Ishikawa (cell line): ENCODE measurements around the gene CD164.

Source experiments
- EP300 ChIP-seq: IDR thresholded peaks from 2 replicates; pipeline ENCODE4 v1.6.1; 2012; ENCODE audit warnings: borderline replicate concordance
- MAX ChIP-seq: IDR thresholded peaks from 2 replicates; pipeline ENCODE4 v1.6.1; 2012
- RAD21 ChIP-seq: IDR thresholded peaks from 2 replicates; pipeline ENCODE4 v1.6.1; 2012; ENCODE audit warnings: low read depth
- REST ChIP-seq: IDR thresholded peaks from 2 replicates; pipeline ENCODE4 v1.6.1; 2012; ENCODE audit warnings: low read depth, mild to moderate bottlenecking
- TAF1 ChIP-seq: IDR thresholded peaks from 2 replicates; pipeline ENCODE4 v1.6.1; 2012; ENCODE audit warnings: low read depth, mild to moderate bottlenecking
- TCF12 ChIP-seq: IDR thresholded peaks from 2 replicates; pipeline ENCODE4 v1.6.1; 2012; ENCODE audit warnings: low read depth
- YY1 ChIP-seq: IDR thresholded peaks from 2 replicates; pipeline ENCODE4 v1.6.1; 2012; ENCODE audit warnings: low read depth

- TF ChIP-seq YY1 (no peak), TCF12 (no peak), TAF1 (no peak), MAX (no peak), RAD21 (no peak), REST (no peak), EP300 (no peak)
Measured at GRCh38 chr6:109393886-109394281, 11.6 kb upstream of the CD164 start.
